Fibroblast of lung (primary cell): ENCODE data around the gene OTOS. TPM values are rescaled to one million over a fixed set of nuclear protein-coding genes. Genes with fewer than 3 reads are reported as not detected.

Experiments used
- DNase-seq, 2 donors: peaks; one replicate each; pipeline versions ENCODE4 v3.0.0 to v3.0.0-alpha.2; 2010; ENCODE audit warnings: low read depth in 2 of 2
- H2AFZ ChIP-seq: 2 replicates; pipeline ENCODE4 v1.5.1; 2012; ENCODE audit warnings: low read length, control low read depth, inconsistent platforms
- H3K27ac ChIP-seq: 2 replicates; pipeline ENCODE4 v1.5.1; 2011; ENCODE audit warnings: low read length, control low read depth; ENCODE audit not compliant: insufficient read depth
- H3K27me3 ChIP-seq: 2 replicates; pipeline ENCODE4 v1.5.1; 2011; ENCODE audit warnings: mild to moderate bottlenecking, low read length; ENCODE audit not compliant: control insufficient read depth, insufficient read depth
- H3K36me3 ChIP-seq: 2 replicates; pipeline ENCODE4 v1.5.1; 2011; ENCODE audit warnings: low read length; ENCODE audit not compliant: control insufficient read depth, insufficient read depth
- H3K4me1 ChIP-seq: 2 replicates; pipeline ENCODE4 v1.5.1; 2011; ENCODE audit warnings: low read length; ENCODE audit not compliant: control insufficient read depth, insufficient read depth; ENCODE audit errors: extremely low read depth
- H3K4me2 ChIP-seq: 2 replicates; pipeline ENCODE4 v1.5.1; 2011; ENCODE audit warnings: low read length, control low read depth; ENCODE audit not compliant: insufficient read depth; ENCODE audit errors: extremely low read depth
- H3K4me3 ChIP-seq, 4 experiments: fragments of 200-600 bp in 1 of 4; sonication (generic) in 1 of 4; replicated peaks in 1 of 4; 2 replicates each; pipeline ENCODE4 v1.5.1; 2011 to 2016; ENCODE audit warnings: low read length in 4 of 4, low read depth in 3 of 4, mild to moderate bottlenecking in 3 of 4, control low read depth in 2 of 4, inconsistent platforms in 1 of 4, mixed read lengths in 1 of 4; ENCODE audit not compliant: insufficient read depth in 1 of 4; ENCODE audit errors: control extremely low read depth in 1 of 4
- H3K79me2 ChIP-seq: 2 replicates; pipeline ENCODE4 v1.5.1; 2012; ENCODE audit warnings: mild to moderate bottlenecking, low read length, inconsistent platforms; ENCODE audit not compliant: control insufficient read depth, insufficient read depth
- H3K9ac ChIP-seq: 2 replicates; pipeline ENCODE4 v1.5.1; 2011; ENCODE audit warnings: mild to moderate bottlenecking, low read length, control low read depth; ENCODE audit not compliant: insufficient read depth
- H3K9me3 ChIP-seq: 2 replicates; pipeline ENCODE4 v1.5.1; 2012; ENCODE audit warnings: low read depth, low read length; ENCODE audit not compliant: control insufficient read depth, insufficient read depth
- H4K20me1 ChIP-seq: 2 replicates; pipeline ENCODE4 v1.5.1; 2011; ENCODE audit warnings: low read length; ENCODE audit not compliant: control insufficient read depth, insufficient read depth; ENCODE audit errors: extremely low read depth
- EZH2 ChIP-seq: IDR thresholded peaks from 2 replicates; pipeline ENCODE4 v1.5.1; 2012; ENCODE audit warnings: low read length, control low read depth, mild to moderate bottlenecking; ENCODE audit errors: missing control alignments
- polyA plus RNA-seq, 2 donors: library from polyadenylated mRNA; depleted of rRNA in 1 of 2; stranded (reverse) in 1 of 2; unstranded in 1 of 2; fragments of >200 nt; gene quantifications; 2 replicates each; pipeline ENCODE4 v1.2.1, GENCODE V29; 2011 to 2012; ENCODE audit warnings: missing spikeins in 1 of 2
- total RNA-seq: library from RNA; depleted of rRNA; stranded (reverse); fragments of >200 nt; gene quantifications from 2 replicates; pipeline ENCODE4 v1.2.1, GENCODE V29; 2014
- TF ChIP-seq, protein P1 (sequence below), 2 donors: IDR thresholded peaks in 1 of 2; conservative IDR thresholded peaks in 1 of 2; 1 replicate in 1 of 2; 2 replicates in 1 of 2; pipeline ENCODE4 v1.5.1; 2011 to 2012; ENCODE audit warnings: low read length in 2 of 2, control low read depth in 1 of 2, inconsistent platforms in 1 of 2, low read depth in 1 of 2, mild to moderate bottlenecking in 1 of 2

The OTOS gene
- total and polyA plus RNA-seq, 2 donors (not counting 1 experiment from before 2014, with no cell fraction given) = not detected

DNA sequence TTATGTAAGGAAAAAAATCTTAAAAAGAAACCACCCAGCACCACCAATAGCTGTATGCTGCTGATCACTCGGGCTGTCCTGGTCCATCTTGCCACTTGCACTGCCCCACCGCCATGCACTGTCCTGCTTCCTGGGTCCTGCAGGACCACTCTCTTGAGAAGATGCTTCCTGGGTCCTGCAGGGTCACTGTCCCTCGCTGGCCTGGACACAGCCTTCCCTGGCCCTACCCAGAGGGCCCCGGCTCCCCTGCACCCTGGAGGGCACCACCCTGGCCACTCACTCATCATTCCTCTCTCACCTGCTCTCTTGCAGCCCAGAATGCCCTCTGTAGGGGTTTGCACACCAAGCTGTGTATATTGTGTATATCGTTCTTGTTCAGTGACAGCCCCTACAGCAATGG is 2.4 kb upstream of the OTOS start:
- H3K4me3 ChIP-seq = no peak overlapping the region
- H3K4me2 ChIP-seq = no peak overlapping the region
- TF ChIP-seq EZH2 = no peak
- TF ChIP-seq, protein P1, sequence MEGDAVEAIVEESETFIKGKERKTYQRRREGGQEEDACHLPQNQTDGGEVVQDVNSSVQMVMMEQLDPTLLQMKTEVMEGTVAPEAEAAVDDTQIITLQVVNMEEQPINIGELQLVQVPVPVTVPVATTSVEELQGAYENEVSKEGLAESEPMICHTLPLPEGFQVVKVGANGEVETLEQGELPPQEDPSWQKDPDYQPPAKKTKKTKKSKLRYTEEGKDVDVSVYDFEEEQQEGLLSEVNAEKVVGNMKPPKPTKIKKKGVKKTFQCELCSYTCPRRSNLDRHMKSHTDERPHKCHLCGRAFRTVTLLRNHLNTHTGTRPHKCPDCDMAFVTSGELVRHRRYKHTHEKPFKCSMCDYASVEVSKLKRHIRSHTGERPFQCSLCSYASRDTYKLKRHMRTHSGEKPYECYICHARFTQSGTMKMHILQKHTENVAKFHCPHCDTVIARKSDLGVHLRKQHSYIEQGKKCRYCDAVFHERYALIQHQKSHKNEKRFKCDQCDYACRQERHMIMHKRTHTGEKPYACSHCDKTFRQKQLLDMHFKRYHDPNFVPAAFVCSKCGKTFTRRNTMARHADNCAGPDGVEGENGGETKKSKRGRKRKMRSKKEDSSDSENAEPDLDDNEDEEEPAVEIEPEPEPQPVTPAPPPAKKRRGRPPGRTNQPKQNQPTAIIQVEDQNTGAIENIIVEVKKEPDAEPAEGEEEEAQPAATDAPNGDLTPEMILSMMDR (conservative IDR thresholded peaks at IDR 0.05 in 1 of 2, IDR thresholded peaks at IDR 0.05 in 1 of 2; ENCODE audit: low read depth in 1 of 2, low read length in 2 of 2) = no peak

DNA sequence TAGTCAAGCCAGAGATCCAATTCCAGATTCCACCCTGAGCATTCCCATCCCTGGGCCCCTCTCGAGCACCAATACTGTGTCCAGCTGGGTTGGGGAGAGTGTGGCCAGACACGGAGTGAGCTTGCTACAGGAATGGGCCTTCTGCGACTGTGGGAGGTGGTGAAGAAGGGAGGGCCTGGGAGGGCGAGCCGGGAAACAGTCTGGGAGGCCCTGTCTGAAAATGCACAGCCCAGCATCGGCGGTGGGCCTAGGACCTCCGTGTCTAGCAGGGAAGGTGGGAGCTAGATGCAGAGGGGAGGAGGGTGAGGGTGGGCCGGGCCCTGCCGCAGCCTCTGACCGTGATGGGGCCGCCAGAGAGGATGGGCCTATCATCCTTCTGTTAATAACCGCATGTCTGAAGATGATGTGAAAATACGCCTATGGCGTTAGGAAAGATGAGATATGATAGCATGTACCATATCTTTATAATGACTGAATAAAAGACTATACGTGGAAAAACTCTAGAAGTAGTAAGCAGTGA is 1.9 kb upstream of the OTOS start:
- TF ChIP-seq, protein P1 (conservative IDR thresholded peaks at IDR 0.05 in 1 of 2, IDR thresholded peaks at IDR 0.05 in 1 of 2; ENCODE audit: low read depth in 1 of 2, low read length in 2 of 2) = no peak
- no peak for TF ChIP-seq EZH2
- no peak overlapping the region for H3K27ac ChIP-seq
- DNase-seq = no peak
- no peak overlapping the region for H3K9ac ChIP-seq
- no peak overlapping the region for H3K4me2 ChIP-seq
- no peaks in the 10 kb centered on the region for H3K4me1 ChIP-seq
- no peaks in the 10 kb centered on the region for H3K79me2 ChIP-seq
- H3K9me3 ChIP-seq = no peaks in the 10 kb centered on the region
- H4K20me1 ChIP-seq = no peaks in the 10 kb centered on the region
- H3K27me3 ChIP-seq = peaks cover 2% of the 10 kb centered on the region
- no peak overlapping the region for H3K4me3 ChIP-seq
- no peaks in the 10 kb centered on the region for H3K36me3 ChIP-seq
- H2AFZ ChIP-seq = no peak overlapping the region

More for the DNA sequence above, 2.4 kb upstream of the OTOS start:
- H3K9me3 ChIP-seq = peaks cover 1% of the 10 kb centered on the region
- no peak for DNase-seq
- no peak overlapping the region for H2AFZ ChIP-seq
- no peak overlapping the region for H3K27ac ChIP-seq
- no peaks in the 10 kb centered on the region for H3K79me2 ChIP-seq
- H3K36me3 ChIP-seq = no peaks in the 10 kb centered on the region
- H4K20me1 ChIP-seq = no peaks in the 10 kb centered on the region
- H3K4me1 ChIP-seq = no peaks in the 10 kb centered on the region
- H3K9ac ChIP-seq = no peak overlapping the region
- H3K27me3 ChIP-seq = peaks cover 2% of the 10 kb centered on the region

DNA sequence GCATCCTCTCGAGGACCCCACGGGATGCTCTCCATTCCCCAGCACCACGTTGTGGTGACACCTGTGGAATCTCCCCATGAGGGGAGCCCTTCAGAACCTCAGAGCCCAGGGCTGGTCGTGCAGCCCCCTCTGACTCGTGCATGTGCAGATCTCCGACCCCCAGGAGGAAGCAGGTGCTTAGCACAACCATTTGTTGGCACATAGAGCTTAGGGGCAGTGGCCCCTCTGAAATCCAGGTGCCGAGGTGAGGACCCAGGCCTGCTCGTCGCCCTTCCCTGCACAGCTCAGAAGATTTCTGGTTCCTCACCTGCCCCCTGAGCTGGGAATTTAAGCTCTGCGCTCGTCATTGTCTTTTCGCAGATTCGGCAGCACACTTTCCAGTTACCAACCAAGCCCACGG is 1.3 kb upstream of the OTOS start:
- H3K36me3 ChIP-seq = no peaks in the 10 kb centered on the region
- H3K9ac ChIP-seq = no peak overlapping the region
- H4K20me1 ChIP-seq = no peaks in the 10 kb centered on the region
- H3K4me3 ChIP-seq = no peak overlapping the region
- H3K79me2 ChIP-seq = no peaks in the 10 kb centered on the region
- no peak overlapping the region for H3K4me2 ChIP-seq
- DNase-seq = no peak
- no peaks in the 10 kb centered on the region for H3K4me1 ChIP-seq
- H2AFZ ChIP-seq = no peak overlapping the region
- H3K27me3 ChIP-seq = peaks cover 2% of the 10 kb centered on the region
- H3K27ac ChIP-seq = no peak overlapping the region
- no peaks in the 10 kb centered on the region for H3K9me3 ChIP-seq
- no peak for TF ChIP-seq EZH2
- TF ChIP-seq, protein P1 (conservative IDR thresholded peaks at IDR 0.05 in 1 of 2, IDR thresholded peaks at IDR 0.05 in 1 of 2; ENCODE audit: low read depth in 1 of 2, low read length in 2 of 2) = no peak
